ENCODE results near the gene MYRFL.

Gene MYRFL

GRCh38 chr12:69916544-69917235 lies 91.7 kb downstream of the MYRFL start:
- Histone ChIP-seq H3K4me1 (ENCODE audit: control insufficient read depth, insufficient read depth, low read length) (no peaks in the 10 kb centered on the region), H3K4me3 (ENCODE audit: low read length) (no peak overlapping the region), H3K9ac (ENCODE audit: low read length) (no peak overlapping the region), H3K36me3 (ENCODE audit: control insufficient read depth, insufficient read depth, low read length, severe bottlenecking) (no peaks in the 10 kb centered on the region), H3K27me3 (replicated peaks; ENCODE audit: control insufficient read depth, insufficient read depth, low read length) (no peaks in the 10 kb centered on the region), H3K9me3 (ENCODE audit: control insufficient read depth, low read length) (no peaks in the 10 kb centered on the region)
- DNase-seq (ENCODE audit: low read depth): peak; percentile 19

GRCh38 chr12:69918287-69918686 lies 93.3 kb downstream of the MYRFL start:
- Histone ChIP-seq H3K9ac (ENCODE audit: low read length) (no peak overlapping the region), H3K36me3 (ENCODE audit: control insufficient read depth, insufficient read depth, low read length, severe bottlenecking) (no peaks in the 10 kb centered on the region), H3K9me3 (ENCODE audit: control insufficient read depth, low read length) (no peaks in the 10 kb centered on the region), H3K4me3 (ENCODE audit: low read length) (no peak overlapping the region), H3K27me3 (replicated peaks; ENCODE audit: control insufficient read depth, insufficient read depth, low read length) (no peaks in the 10 kb centered on the region), H3K4me1 (ENCODE audit: control insufficient read depth, insufficient read depth, low read length) (no peaks in the 10 kb centered on the region)
- no peak for DNase-seq (ENCODE audit: low read depth)

GRCh38 chr12:69919495-69919894 lies 94.5 kb downstream of the MYRFL start:
- H3K27me3 ChIP-seq (replicated peaks; ENCODE audit: control insufficient read depth, insufficient read depth, low read length): no peaks in the 10 kb centered on the region
- no peak for DNase-seq (ENCODE audit: low read depth)
- no peak overlapping the region for H3K4me3 ChIP-seq (ENCODE audit: low read length)
- H3K4me1 ChIP-seq (ENCODE audit: control insufficient read depth, insufficient read depth, low read length): no peaks in the 10 kb centered on the region
- no peaks in the 10 kb centered on the region for H3K36me3 ChIP-seq (ENCODE audit: control insufficient read depth, insufficient read depth, low read length, severe bottlenecking)
- no peak overlapping the region for H3K9ac ChIP-seq (ENCODE audit: low read length)
- no peaks in the 10 kb centered on the region for H3K9me3 ChIP-seq (ENCODE audit: control insufficient read depth, low read length)

GRCh38 chr12:69921831-69922230 lies 96.8 kb downstream of the MYRFL start:
- Histone ChIP-seq H3K4me3 (ENCODE audit: low read length) (no peak overlapping the region), H3K36me3 (ENCODE audit: control insufficient read depth, insufficient read depth, low read length, severe bottlenecking) (no peaks in the 10 kb centered on the region), H3K27me3 (replicated peaks; ENCODE audit: control insufficient read depth, insufficient read depth, low read length) (no peaks in the 10 kb centered on the region), H3K9ac (ENCODE audit: low read length) (no peak overlapping the region), H3K4me1 (ENCODE audit: control insufficient read depth, insufficient read depth, low read length) (no peaks in the 10 kb centered on the region), H3K9me3 (ENCODE audit: control insufficient read depth, low read length) (no peaks in the 10 kb centered on the region)
- DNase-seq (ENCODE audit: low read depth): no peak

GRCh38 chr12:69922999-69923398 lies 98.0 kb downstream of the MYRFL start:
- Histone ChIP-seq H3K9ac (ENCODE audit: low read length) (no peak overlapping the region), H3K4me1 (ENCODE audit: control insufficient read depth, insufficient read depth, low read length) (no peaks in the 10 kb centered on the region), H3K9me3 (ENCODE audit: control insufficient read depth, low read length) (no peaks in the 10 kb centered on the region), H3K36me3 (ENCODE audit: control insufficient read depth, insufficient read depth, low read length, severe bottlenecking) (no peaks in the 10 kb centered on the region), H3K27me3 (replicated peaks; ENCODE audit: control insufficient read depth, insufficient read depth, low read length) (no peaks in the 10 kb centered on the region), H3K4me3 (ENCODE audit: low read length) (no peak overlapping the region)
- DNase-seq (ENCODE audit: low read depth): no peak

GRCh38 chr12:69925291-69925690 lies 100.3 kb downstream of the MYRFL start:
- H3K9ac ChIP-seq (ENCODE audit: low read length): no peak overlapping the region
- H3K4me3 ChIP-seq (ENCODE audit: low read length): no peak overlapping the region
- H3K36me3 ChIP-seq (ENCODE audit: control insufficient read depth, insufficient read depth, low read length, severe bottlenecking): no peaks in the 10 kb centered on the region
- peaks cover 4% of the 10 kb centered on the region for H3K4me1 ChIP-seq (ENCODE audit: control insufficient read depth, insufficient read depth, low read length)
- DNase-seq (ENCODE audit: low read depth): no peak
- H3K9me3 ChIP-seq (ENCODE audit: control insufficient read depth, low read length): no peaks in the 10 kb centered on the region
- no peaks in the 10 kb centered on the region for H3K27me3 ChIP-seq (replicated peaks; ENCODE audit: control insufficient read depth, insufficient read depth, low read length)

GRCh38 chr12:69927164-69927563 lies 102.1 kb downstream of the MYRFL start:
- peaks cover 4% of the 10 kb centered on the region for H3K4me1 ChIP-seq (ENCODE audit: control insufficient read depth, insufficient read depth, low read length)
- no peaks in the 10 kb centered on the region for H3K36me3 ChIP-seq (ENCODE audit: control insufficient read depth, insufficient read depth, low read length, severe bottlenecking)
- no peak overlapping the region for H3K4me3 ChIP-seq (ENCODE audit: low read length)
- no peaks in the 10 kb centered on the region for H3K27me3 ChIP-seq (replicated peaks; ENCODE audit: control insufficient read depth, insufficient read depth, low read length)
- DNase-seq (ENCODE audit: low read depth): no peak
- H3K9ac ChIP-seq (ENCODE audit: low read length): no peak overlapping the region
- H3K9me3 ChIP-seq (ENCODE audit: control insufficient read depth, low read length): no peaks in the 10 kb centered on the region

- Histone ChIP-seq H3K36me3 (ENCODE audit: control insufficient read depth, insufficient read depth, low read length, severe bottlenecking) (no peaks in the 10 kb centered on the region), H3K4me1 (ENCODE audit: control insufficient read depth, insufficient read depth, low read length) (peaks cover 4% of the 10 kb centered on the region), H3K4me3 (ENCODE audit: low read length) (no peak overlapping the region), H3K9me3 (ENCODE audit: control insufficient read depth, low read length) (no peaks in the 10 kb centered on the region), H3K27me3 (replicated peaks; ENCODE audit: control insufficient read depth, insufficient read depth, low read length) (no peaks in the 10 kb centered on the region), H3K9ac (ENCODE audit: low read length) (no peak overlapping the region)
- DNase-seq (ENCODE audit: low read depth): no peak
Measured at GRCh38 chr12:69929125-69929524, 104.1 kb downstream of the MYRFL start.

GRCh38 chr12:69929531-69929930 lies 104.5 kb downstream of the MYRFL start:
- Histone ChIP-seq H3K9ac (ENCODE audit: low read length) (no peak overlapping the region), H3K27me3 (replicated peaks; ENCODE audit: control insufficient read depth, insufficient read depth, low read length) (no peaks in the 10 kb centered on the region), H3K4me1 (ENCODE audit: control insufficient read depth, insufficient read depth, low read length) (peaks cover 4% of the 10 kb centered on the region), H3K4me3 (ENCODE audit: low read length) (no peak overlapping the region), H3K9me3 (ENCODE audit: control insufficient read depth, low read length) (no peaks in the 10 kb centered on the region), H3K36me3 (ENCODE audit: control insufficient read depth, insufficient read depth, low read length, severe bottlenecking) (no peaks in the 10 kb centered on the region)
- peak; percentile 9 for DNase-seq (ENCODE audit: low read depth)

GRCh38 chr12:69931569-69931968 lies 106.5 kb downstream of the MYRFL start:
- no peaks in the 10 kb centered on the region for H3K27me3 ChIP-seq (replicated peaks; ENCODE audit: control insufficient read depth, insufficient read depth, low read length)
- no peaks in the 10 kb centered on the region for H3K9me3 ChIP-seq (ENCODE audit: control insufficient read depth, low read length)
- no peak overlapping the region for H3K4me3 ChIP-seq (ENCODE audit: low read length)
- H3K9ac ChIP-seq (ENCODE audit: low read length): no peak overlapping the region
- no peaks in the 10 kb centered on the region for H3K36me3 ChIP-seq (ENCODE audit: control insufficient read depth, insufficient read depth, low read length, severe bottlenecking)
- no peak for DNase-seq (ENCODE audit: low read depth)
- peaks cover 4% of the 10 kb centered on the region for H3K4me1 ChIP-seq (ENCODE audit: control insufficient read depth, insufficient read depth, low read length)

- H3K4me1 ChIP-seq (ENCODE audit: control insufficient read depth, insufficient read depth, low read length): peaks cover 4% of the 10 kb centered on the region
- H3K9me3 ChIP-seq (ENCODE audit: control insufficient read depth, low read length): no peaks in the 10 kb centered on the region
- DNase-seq (ENCODE audit: low read depth): no peak
- H3K9ac ChIP-seq (ENCODE audit: low read length): no peak overlapping the region
- no peak overlapping the region for H3K4me3 ChIP-seq (ENCODE audit: low read length)
- no peaks in the 10 kb centered on the region for H3K27me3 ChIP-seq (replicated peaks; ENCODE audit: control insufficient read depth, insufficient read depth, low read length)
- no peaks in the 10 kb centered on the region for H3K36me3 ChIP-seq (ENCODE audit: control insufficient read depth, insufficient read depth, low read length, severe bottlenecking)
Measured at GRCh38 chr12:69932154-69932553, 107.1 kb downstream of the MYRFL start.

All from adipocyte (in vitro differentiated cells).